ENCODE measurements around the gene SFT2D2.

Gene SFT2D2

GRCh38 chr1:168256164-168256563 lies 30.4 kb downstream of the SFT2D2 start:
- Histone ChIP-seq H3K4me3 (ENCODE audit: insufficient read depth in 1 of 2, low read depth in 1 of 2, low read length in 2 of 2) (no peak overlapping the region), H3K79me1 (replicated peaks; ENCODE audit: low read length, poor library complexity, severe bottlenecking) (peaks cover 17% of the 10 kb centered on the region), H3K18ac (ENCODE audit: low read depth in 1 of 2, low read length in 2 of 2) (no peak overlapping the region), H2BK5ac (ENCODE audit: low read depth, low read length, poor library complexity, severe bottlenecking) (no peak overlapping the region), H2AK5ac (ENCODE audit: low read length, severe bottlenecking) (no peak overlapping the region), H3K27ac (ENCODE audit: low read length, poor library complexity, severe bottlenecking) (no peak overlapping the region), H2AFZ (ENCODE audit: low read depth, low read length) (no peak overlapping the region), H3K4me1 (ENCODE audit: control insufficient read depth, insufficient read depth, low read depth, low read length) (no peaks in the 10 kb centered on the region), H3K27me3 (ENCODE audit: control insufficient read depth in 1 of 2, insufficient read depth in 1 of 2, low read length in 2 of 2) (no peaks in the 10 kb centered on the region), H3K4ac (ENCODE audit: low read depth in 1 of 2, low read length in 2 of 2) (no peak overlapping the region), H2BK120ac (ENCODE audit: low read depth, low read length) (no peak overlapping the region), H3K23ac (ENCODE audit: low read length in 2 of 2) (no peak overlapping the region), H3K9me3 (ENCODE audit: control insufficient read depth, low read length) (peaks cover 18% of the 10 kb centered on the region), H2BK12ac (ENCODE audit: low read length in 2 of 2) (no peak overlapping the region), H2BK15ac (ENCODE audit: low read depth, poor library complexity, severe bottlenecking) (no peak overlapping the region), H4K8ac (ENCODE audit: low read length) (no peak overlapping the region), H3K14ac (ENCODE audit: low read length in 2 of 2) (no peak overlapping the region), H3K36me3 (ENCODE audit: control insufficient read depth in 1 of 2, insufficient read depth in 2 of 2, low read depth in 1 of 2, low read length in 2 of 2) (peaks cover 7 to 53% of the 10 kb centered on the region in 2 experiments), H3K4me2 (ENCODE audit: low read length, poor library complexity, severe bottlenecking) (no peak overlapping the region), H3K9ac (ENCODE audit: low read length) (no peak overlapping the region), H4K91ac (ENCODE audit: low read length) (no peak overlapping the region)
- no peak for DNase-seq
- 90% methylated on average over 1 of the region's 2 CpGs for WGBS

- Histone ChIP-seq H2BK12ac (ENCODE audit: low read length in 2 of 2) (no peak overlapping the region), H4K8ac (ENCODE audit: low read length) (no peak overlapping the region), H2BK120ac (ENCODE audit: low read depth, low read length) (no peak overlapping the region), H3K9ac (ENCODE audit: low read length) (no peak overlapping the region), H4K91ac (ENCODE audit: low read length) (no peak overlapping the region), H3K27ac (ENCODE audit: low read length, poor library complexity, severe bottlenecking) (no peak overlapping the region), H2AFZ (ENCODE audit: low read depth, low read length) (no peak overlapping the region), H3K23ac (ENCODE audit: low read length in 2 of 2) (no peak overlapping the region), H3K18ac (ENCODE audit: low read depth in 1 of 2, low read length in 2 of 2) (no peak overlapping the region), H3K4me3 (ENCODE audit: insufficient read depth in 1 of 2, low read depth in 1 of 2, low read length in 2 of 2) (no peak overlapping the region), H3K9me3 (ENCODE audit: control insufficient read depth, low read length) (peaks cover 18% of the 10 kb centered on the region), H3K79me1 (replicated peaks; ENCODE audit: low read length, poor library complexity, severe bottlenecking) (peaks cover 19% of the 10 kb centered on the region), H3K4me2 (ENCODE audit: low read length, poor library complexity, severe bottlenecking) (no peak overlapping the region), H2BK15ac (ENCODE audit: low read depth, poor library complexity, severe bottlenecking) (no peak overlapping the region), H3K4me1 (ENCODE audit: control insufficient read depth, insufficient read depth, low read depth, low read length) (peaks cover 1% of the 10 kb centered on the region), H2AK5ac (ENCODE audit: low read length, severe bottlenecking) (no peak overlapping the region), H3K36me3 (ENCODE audit: control insufficient read depth in 1 of 2, insufficient read depth in 2 of 2, low read depth in 1 of 2, low read length in 2 of 2) (peaks cover 7 to 43% of the 10 kb centered on the region in 2 experiments), H3K4ac (ENCODE audit: low read depth in 1 of 2, low read length in 2 of 2) (no peak overlapping the region), H3K14ac (ENCODE audit: low read length in 2 of 2) (no peak overlapping the region), H3K27me3 (ENCODE audit: control insufficient read depth in 1 of 2, insufficient read depth in 1 of 2, low read length in 2 of 2) (no peaks in the 10 kb centered on the region), H2BK5ac (ENCODE audit: low read depth, low read length, poor library complexity, severe bottlenecking) (no peak overlapping the region)
- DNase-seq = no peak
- WGBS = no CpG with 5 or more reads among the region's 2 CpGs
These were observed 31.6 kb downstream of the SFT2D2 start for GRCh38 chr1:168257397-168257796.

GRCh38 chr1:168259567-168259966 lies 33.8 kb downstream of the SFT2D2 start:
- H4K91ac ChIP-seq (ENCODE audit: low read length) = no peak overlapping the region
- peaks cover 1% of the 10 kb centered on the region for H3K4me1 ChIP-seq (ENCODE audit: control insufficient read depth, insufficient read depth, low read depth, low read length)
- H3K36me3 ChIP-seq (ENCODE audit: control insufficient read depth in 1 of 2, insufficient read depth in 2 of 2, low read depth in 1 of 2, low read length in 2 of 2) = peaks cover 12 to 27% of the 10 kb centered on the region in 2 experiments
- H2BK12ac ChIP-seq (ENCODE audit: low read length in 2 of 2) = no peak overlapping the region
- WGBS = no CpG with 5 or more reads among the region's 1 CpG
- no peak overlapping the region for H3K4me3 ChIP-seq (ENCODE audit: insufficient read depth in 1 of 2, low read depth in 1 of 2, low read length in 2 of 2)
- no peak overlapping the region for H3K27ac ChIP-seq (ENCODE audit: low read length, poor library complexity, severe bottlenecking)
- H3K14ac ChIP-seq (ENCODE audit: low read length in 2 of 2) = no peak overlapping the region
- no peak overlapping the region for H2AFZ ChIP-seq (ENCODE audit: low read depth, low read length)
- H4K8ac ChIP-seq (ENCODE audit: low read length) = no peak overlapping the region
- H3K9ac ChIP-seq (ENCODE audit: low read length) = no peak overlapping the region
- no peak overlapping the region for H3K18ac ChIP-seq (ENCODE audit: low read depth in 1 of 2, low read length in 2 of 2)
- peaks cover 29% of the 10 kb centered on the region for H3K79me1 ChIP-seq (replicated peaks; ENCODE audit: low read length, poor library complexity, severe bottlenecking)
- no peak overlapping the region for H3K4me2 ChIP-seq (ENCODE audit: low read length, poor library complexity, severe bottlenecking)
- no peak overlapping the region for H2BK15ac ChIP-seq (ENCODE audit: low read depth, poor library complexity, severe bottlenecking)
- H2AK5ac ChIP-seq (ENCODE audit: low read length, severe bottlenecking) = no peak overlapping the region
- H3K4ac ChIP-seq (ENCODE audit: low read depth in 1 of 2, low read length in 2 of 2) = no peak overlapping the region
- no peak overlapping the region for H2BK120ac ChIP-seq (ENCODE audit: low read depth, low read length)
- DNase-seq = no peak
- H3K9me3 ChIP-seq (ENCODE audit: control insufficient read depth, low read length) = peaks cover 18% of the 10 kb centered on the region
- no peaks in the 10 kb centered on the region for H3K27me3 ChIP-seq (ENCODE audit: control insufficient read depth in 1 of 2, insufficient read depth in 1 of 2, low read length in 2 of 2)
- no peak overlapping the region for H2BK5ac ChIP-seq (ENCODE audit: low read depth, low read length, poor library complexity, severe bottlenecking)
- no peak overlapping the region for H3K23ac ChIP-seq (ENCODE audit: low read length in 2 of 2)

- Histone ChIP-seq H2BK15ac (ENCODE audit: low read depth, poor library complexity, severe bottlenecking) (no peak overlapping the region), H3K79me1 (replicated peaks; ENCODE audit: low read length, poor library complexity, severe bottlenecking) (peaks cover 37% of the 10 kb centered on the region), H2BK5ac (ENCODE audit: low read depth, low read length, poor library complexity, severe bottlenecking) (no peak overlapping the region), H3K18ac (ENCODE audit: low read depth in 1 of 2, low read length in 2 of 2) (no peak overlapping the region), H3K27ac (ENCODE audit: low read length, poor library complexity, severe bottlenecking) (no peak overlapping the region), H4K8ac (ENCODE audit: low read length) (no peak overlapping the region), H3K23ac (ENCODE audit: low read length in 2 of 2) (no peak overlapping the region), H3K9me3 (ENCODE audit: control insufficient read depth, low read length) (peaks cover 14% of the 10 kb centered on the region), H2AK5ac (ENCODE audit: low read length, severe bottlenecking) (no peak overlapping the region), H2AFZ (ENCODE audit: low read depth, low read length) (no peak overlapping the region), H3K36me3 (ENCODE audit: control insufficient read depth in 1 of 2, insufficient read depth in 2 of 2, low read depth in 1 of 2, low read length in 2 of 2) (peaks cover 20 to 27% of the 10 kb centered on the region in 2 experiments), H4K91ac (ENCODE audit: low read length) (no peak overlapping the region), H3K9ac (ENCODE audit: low read length) (no peak overlapping the region), H3K27me3 (ENCODE audit: control insufficient read depth in 1 of 2, insufficient read depth in 1 of 2, low read length in 2 of 2) (no peaks in the 10 kb centered on the region), H2BK12ac (ENCODE audit: low read length in 2 of 2) (no peak overlapping the region), H3K4ac (ENCODE audit: low read depth in 1 of 2, low read length in 2 of 2) (no peak overlapping the region), H2BK120ac (ENCODE audit: low read depth, low read length) (no peak overlapping the region), H3K4me2 (ENCODE audit: low read length, poor library complexity, severe bottlenecking) (no peak overlapping the region), H3K4me3 (ENCODE audit: insufficient read depth in 1 of 2, low read depth in 1 of 2, low read length in 2 of 2) (no peak overlapping the region), H3K4me1 (ENCODE audit: control insufficient read depth, insufficient read depth, low read depth, low read length) (peaks cover 1% of the 10 kb centered on the region), H3K14ac (ENCODE audit: low read length in 2 of 2) (no peak overlapping the region)
- WGBS = 80% methylated on average over 3 of the region's 3 CpGs
- DNase-seq = no peak
These were observed 34.6 kb downstream of the SFT2D2 start for GRCh38 chr1:168260393-168260792.

Data from mesenchymal stem cell (in vitro differentiated cells and primary cell).